HL-60 (cell line): ENCODE data around the gene SPDYE6.
"Not testable (repeated sequence)": the region's sequence is repeated elsewhere in the genome, so short reads cannot be mapped to it uniquely, and the experiment has no call there.

Source experiments
- DNase-seq, 2 experiments: peaks; one replicate each; pipeline ENCODE4 v3.0.0-alpha.2; 2010 to 2020; ENCODE audit warnings: low read depth in 1 of 2, low spot score in 1 of 2
- H3K27ac ChIP-seq: fragments of 250-450 bp; sonication (Bioruptor Pico); replicated peaks from 2 replicates; pipeline ENCODE4 v1.5.1; 2020; ENCODE audit warnings: mild to moderate bottlenecking, moderate library complexity
- H3K27me3 ChIP-seq: fragments of 250-450 bp; sonication (Bioruptor Pico); 2 replicates; pipeline ENCODE4 v1.5.1; 2021; ENCODE audit warnings: mild to moderate bottlenecking, moderate library complexity; ENCODE audit not compliant: insufficient read depth, poor library complexity, severe bottlenecking
- H3K4me3 ChIP-seq: replicated peaks from 2 replicates; pipeline ENCODE4 v1.5.1; 2011; ENCODE audit warnings: mild to moderate bottlenecking, control low read depth, low read length; ENCODE audit not compliant: insufficient read depth
- CTCF ChIP-seq: IDR thresholded peaks from one replicate; pipeline ENCODE4 v1.5.1; 2011; ENCODE audit warnings: low read length, control low read depth, inconsistent platforms; ENCODE audit not compliant: insufficient read depth
- GABPA ChIP-seq: IDR thresholded peaks from 2 replicates; pipeline ENCODE4 v1.6.1; 2012; ENCODE audit warnings: low read depth
- POLR2AphosphoS5 ChIP-seq: IDR thresholded peaks from 2 replicates; pipeline ENCODE4 v1.6.1; 2012; ENCODE audit warnings: low read depth
- REST ChIP-seq: IDR thresholded peaks from 2 replicates; pipeline ENCODE4 v1.6.1; 2012; ENCODE audit warnings: low read depth; ENCODE audit not compliant: insufficient replicate concordance
- SPI1 ChIP-seq: IDR thresholded peaks from 2 replicates; pipeline ENCODE4 v1.6.1; 2012; ENCODE audit warnings: low read depth, mild to moderate bottlenecking, borderline replicate concordance

The SPDYE6 gene

GRCh38 chr7:102302025-102302424, 54.2 kb downstream of the SPDYE6 start:
- H3K27me3 ChIP-seq = no peaks in the 10 kb centered on the region
- H3K27ac ChIP-seq = no peak overlapping the region
- TF ChIP-seq CTCF = no peak
- TF ChIP-seq POLR2AphosphoS5 = no peak
- no peak for TF ChIP-seq REST
- DNase-seq = no peak
- no peak overlapping the region for H3K4me3 ChIP-seq

- not testable (repeated sequence) for H3K27me3 ChIP-seq, H3K4me3 ChIP-seq, H3K27ac ChIP-seq
These were observed 54.9 kb downstream of the SPDYE6 start for GRCh38 chr7:102301367-102301766.

GRCh38 chr7:102300643-102301221, 55.5 kb downstream of the SPDYE6 start:
- Histone ChIP-seq H3K4me3 (no peak overlapping the region), H3K27me3 (no peaks in the 10 kb centered on the region), H3K27ac (no peak overlapping the region)
- TF ChIP-seq GABPA = no peak
- no peak for TF ChIP-seq REST
- TF ChIP-seq SPI1 = no peak
- TF ChIP-seq POLR2AphosphoS5 = no peak
- TF ChIP-seq CTCF = no peak
- DNase-seq = no peak

More at GRCh38 chr7:102301367-102301766, 54.9 kb downstream of the SPDYE6 start:
- DNase-seq = not testable (repeated sequence)

GRCh38 chr7:102297487-102298218, 58.6 kb downstream of the SPDYE6 start:
- no peak overlapping the region for H3K4me3 ChIP-seq
- H3K27me3 ChIP-seq = no peaks in the 10 kb centered on the region
- no peak for TF ChIP-seq SPI1
- no peak for TF ChIP-seq CTCF
- TF ChIP-seq REST = no peak
- TF ChIP-seq GABPA = no peak
- TF ChIP-seq POLR2AphosphoS5 = no peak
- no peak overlapping the region for H3K27ac ChIP-seq
- no peak for DNase-seq
